Activated CD8-positive, alpha-beta memory T cell treated with anti-CD3 and anti-CD28 coated beads for 4 hours (primary cell): ENCODE data around the gene TRIM37.
A peak's percentile ranks its signal among the peaks of the same experiment; 100 is the strongest.
"Not testable (repeated sequence)": the region's sequence is repeated elsewhere in the genome, so short reads cannot be mapped to it uniquely, and the experiment has no call there.

Experiments
- DNase-seq, 2 donors: peaks; one replicate each; pipeline ENCODE4 v3.0.0-alpha.2; 2020; ENCODE audit warnings: low read depth in 2 of 2

Gene TRIM37, protein sequence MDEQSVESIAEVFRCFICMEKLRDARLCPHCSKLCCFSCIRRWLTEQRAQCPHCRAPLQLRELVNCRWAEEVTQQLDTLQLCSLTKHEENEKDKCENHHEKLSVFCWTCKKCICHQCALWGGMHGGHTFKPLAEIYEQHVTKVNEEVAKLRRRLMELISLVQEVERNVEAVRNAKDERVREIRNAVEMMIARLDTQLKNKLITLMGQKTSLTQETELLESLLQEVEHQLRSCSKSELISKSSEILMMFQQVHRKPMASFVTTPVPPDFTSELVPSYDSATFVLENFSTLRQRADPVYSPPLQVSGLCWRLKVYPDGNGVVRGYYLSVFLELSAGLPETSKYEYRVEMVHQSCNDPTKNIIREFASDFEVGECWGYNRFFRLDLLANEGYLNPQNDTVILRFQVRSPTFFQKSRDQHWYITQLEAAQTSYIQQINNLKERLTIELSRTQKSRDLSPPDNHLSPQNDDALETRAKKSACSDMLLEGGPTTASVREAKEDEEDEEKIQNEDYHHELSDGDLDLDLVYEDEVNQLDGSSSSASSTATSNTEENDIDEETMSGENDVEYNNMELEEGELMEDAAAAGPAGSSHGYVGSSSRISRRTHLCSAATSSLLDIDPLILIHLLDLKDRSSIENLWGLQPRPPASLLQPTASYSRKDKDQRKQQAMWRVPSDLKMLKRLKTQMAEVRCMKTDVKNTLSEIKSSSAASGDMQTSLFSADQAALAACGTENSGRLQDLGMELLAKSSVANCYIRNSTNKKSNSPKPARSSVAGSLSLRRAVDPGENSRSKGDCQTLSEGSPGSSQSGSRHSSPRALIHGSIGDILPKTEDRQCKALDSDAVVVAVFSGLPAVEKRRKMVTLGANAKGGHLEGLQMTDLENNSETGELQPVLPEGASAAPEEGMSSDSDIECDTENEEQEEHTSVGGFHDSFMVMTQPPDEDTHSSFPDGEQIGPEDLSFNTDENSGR

DNA sequence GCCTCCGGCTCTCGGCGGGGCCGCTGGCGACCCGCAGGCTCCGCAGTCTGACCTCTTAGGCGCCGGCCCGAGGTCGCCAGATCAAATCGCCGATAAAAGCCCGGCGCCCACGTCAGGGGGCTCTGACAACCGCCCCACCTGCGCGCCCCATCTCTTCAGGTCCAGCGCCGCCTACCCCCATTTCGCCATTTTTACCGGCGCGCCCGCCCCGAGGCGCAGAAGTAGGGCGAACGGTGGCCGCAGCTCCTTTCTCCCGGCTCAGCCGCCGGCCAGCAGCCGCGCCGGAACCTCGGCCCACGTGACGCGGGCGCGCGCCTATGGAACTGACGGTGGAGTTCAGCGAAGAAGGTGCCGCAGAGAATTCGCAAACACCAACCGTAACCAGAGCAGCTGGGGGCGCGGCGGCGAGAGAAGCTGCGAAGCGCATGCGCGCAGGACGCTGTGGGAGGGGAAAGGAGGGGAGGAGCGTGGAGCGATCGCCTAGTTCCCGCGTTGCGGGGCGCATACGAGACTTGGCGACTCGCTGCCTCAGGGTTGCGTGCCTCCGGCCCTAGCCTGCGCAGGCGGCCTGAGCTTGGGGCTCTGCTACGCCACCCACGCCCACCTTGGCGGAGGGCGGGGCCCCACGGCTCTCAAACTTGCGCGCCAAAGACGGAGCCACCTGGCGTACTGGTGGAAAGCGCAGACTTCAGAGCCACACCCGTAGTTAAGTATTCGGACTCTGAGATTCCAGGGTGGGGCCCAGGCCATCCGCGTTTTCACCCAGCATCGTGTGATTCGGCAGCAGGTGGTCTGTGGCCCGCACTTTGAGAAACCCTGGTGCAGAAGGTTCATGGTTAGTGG is at the start of gene TRIM37:
Gene TRIM37 (minus strand): TSS at position 418 of the 843 bp plus-strand sequence. CDS start 419 bp downstream, outside the sequence.
- peak; percentile 97 to 99 for DNase-seq

DNA sequence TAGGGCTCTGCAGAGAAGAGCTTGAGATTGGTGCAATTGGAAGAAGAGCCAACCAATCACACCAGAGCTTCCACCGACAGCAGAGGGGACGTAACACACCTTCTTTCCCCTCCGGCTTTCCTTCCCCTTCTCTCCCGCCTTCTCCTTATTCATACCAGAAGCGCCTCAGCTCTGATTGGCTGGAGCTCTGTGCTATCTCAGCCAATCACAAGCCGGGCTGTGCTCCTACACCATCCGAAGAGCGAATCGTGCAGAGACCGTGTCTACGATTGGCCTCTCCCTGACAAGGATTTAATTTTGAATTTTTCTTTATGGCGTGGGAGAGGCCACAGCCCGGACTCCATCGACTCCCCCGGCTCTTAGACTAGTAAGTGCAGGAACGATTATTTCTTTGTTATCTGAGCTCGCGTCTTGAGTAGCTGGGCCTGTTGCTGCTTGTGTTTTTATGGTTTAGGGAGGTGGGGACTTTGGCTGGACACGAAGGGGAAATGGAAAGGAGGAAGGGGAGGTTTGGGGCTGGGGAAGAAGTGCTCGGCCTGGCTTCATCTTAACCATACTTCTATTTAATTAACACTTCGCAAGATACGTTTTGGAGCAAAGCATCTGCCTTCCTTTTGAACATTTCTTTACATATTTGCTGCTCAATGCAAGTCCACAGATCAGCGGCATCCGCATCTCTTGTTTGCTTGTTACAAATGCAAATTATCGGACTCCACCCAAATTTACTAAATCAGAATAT is 48.9 kb upstream of the TRIM37 start, which contains the start of gene PRR11:
Gene PRR11 (plus strand): TSS at position 308 of the 739 bp plus-strand sequence. CDS start 14,007 bp downstream, outside the sequence.
- peak; percentile 84 to 90 for DNase-seq

DNA sequence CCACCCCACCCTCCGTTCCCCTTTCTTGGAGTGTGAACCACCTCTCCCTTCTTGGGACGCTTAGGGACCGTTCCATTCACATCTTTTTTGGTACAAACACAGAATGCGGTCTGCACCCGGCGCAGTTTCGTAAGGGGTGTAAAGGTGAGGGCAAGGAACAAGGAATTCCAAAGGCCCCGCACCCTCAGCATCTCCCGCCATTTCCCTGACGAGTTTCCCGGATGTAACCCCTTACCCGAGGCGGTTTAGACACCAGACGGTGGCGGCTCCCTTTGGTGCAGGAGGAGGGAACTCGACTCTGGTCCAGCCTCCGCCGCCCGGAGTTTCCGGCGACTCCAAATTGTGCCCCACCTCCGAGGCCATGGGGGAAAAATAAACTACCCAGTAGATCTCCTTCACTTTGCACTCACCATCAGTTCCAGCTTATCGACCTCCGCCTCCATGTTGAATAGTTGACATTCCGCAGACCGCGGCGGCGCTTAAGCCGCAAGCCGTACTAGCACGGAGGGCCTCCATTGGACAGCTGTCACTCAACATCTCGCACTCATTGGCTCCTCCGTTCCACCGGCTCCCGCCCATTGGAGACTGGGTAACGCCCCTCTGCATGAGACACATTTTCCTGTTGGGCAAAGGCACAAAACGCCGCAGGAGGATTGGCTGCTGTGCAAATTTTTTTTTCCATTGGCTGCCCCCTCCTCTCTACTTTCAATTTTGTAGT is 48.2 kb upstream of the TRIM37 start, which contains the start of gene SKA2:
Gene SKA2 (minus strand): TSS at position 466 of the 718 bp plus-strand sequence. CDS start 23 bp downstream, at position 443.
- peak; percentile 91 to 96 for DNase-seq

DNA sequence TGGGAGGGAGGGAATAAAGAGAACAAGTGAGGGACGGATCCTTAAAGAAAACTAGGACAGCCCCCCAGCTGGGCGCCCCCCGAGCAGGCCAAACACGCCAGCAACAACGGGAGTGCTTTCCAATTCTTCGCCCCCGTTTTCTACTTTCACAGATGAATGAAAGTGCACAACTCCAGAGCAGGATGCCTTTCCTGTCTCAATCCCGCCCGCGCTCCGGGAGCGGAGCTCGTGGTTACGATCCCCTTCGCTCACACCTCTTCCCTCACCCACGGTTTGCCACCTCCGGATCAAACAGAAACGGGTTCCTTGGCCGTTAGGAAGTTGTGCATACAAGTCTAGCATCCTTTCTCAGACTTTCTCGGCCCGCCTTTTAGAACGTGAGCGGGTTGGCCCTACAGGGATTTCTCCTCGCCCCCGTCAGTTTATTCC is 47.6 kb upstream of the TRIM37 start:
- DNase-seq: no peak

DNA sequence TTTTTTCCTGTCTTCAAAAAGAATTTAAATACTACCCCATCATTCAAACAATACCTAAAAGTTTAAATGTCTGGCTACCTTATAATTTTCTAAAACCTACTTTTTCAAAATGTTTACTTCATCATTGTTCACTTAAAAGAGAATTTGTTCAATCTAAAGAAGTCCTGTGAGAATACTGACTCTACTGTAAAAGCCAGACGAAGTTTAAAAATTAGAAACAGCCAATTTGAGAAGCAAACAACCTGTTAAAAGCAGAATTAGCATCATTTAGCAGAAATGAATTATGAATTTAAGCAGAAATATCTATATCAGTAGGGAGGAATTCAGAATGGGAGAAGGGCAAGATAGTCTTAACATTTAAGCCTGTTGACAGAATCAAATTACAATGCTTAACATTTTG is 46.2 kb upstream of the TRIM37 start:
- DNase-seq: no peak

DNA sequence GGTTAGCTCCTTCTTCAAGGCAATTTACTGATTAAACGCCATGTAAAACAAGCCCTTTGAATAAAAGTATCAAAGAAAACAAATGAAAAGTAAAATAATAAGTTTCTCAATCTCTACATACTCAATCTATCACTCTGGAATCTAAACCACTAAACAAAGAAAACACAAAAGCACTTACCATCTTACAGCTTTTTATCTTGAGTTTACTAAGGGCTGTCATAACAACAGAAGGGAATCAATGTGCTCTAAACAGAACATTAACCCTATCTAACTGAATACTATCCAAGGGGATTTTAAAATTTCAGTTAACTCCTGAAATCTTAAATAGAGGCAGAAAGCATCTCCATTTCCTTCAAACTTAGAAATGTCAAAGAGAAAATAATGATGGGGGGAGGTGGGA is 44.9 kb upstream of the TRIM37 start:
- DNase-seq: no peak

DNA sequence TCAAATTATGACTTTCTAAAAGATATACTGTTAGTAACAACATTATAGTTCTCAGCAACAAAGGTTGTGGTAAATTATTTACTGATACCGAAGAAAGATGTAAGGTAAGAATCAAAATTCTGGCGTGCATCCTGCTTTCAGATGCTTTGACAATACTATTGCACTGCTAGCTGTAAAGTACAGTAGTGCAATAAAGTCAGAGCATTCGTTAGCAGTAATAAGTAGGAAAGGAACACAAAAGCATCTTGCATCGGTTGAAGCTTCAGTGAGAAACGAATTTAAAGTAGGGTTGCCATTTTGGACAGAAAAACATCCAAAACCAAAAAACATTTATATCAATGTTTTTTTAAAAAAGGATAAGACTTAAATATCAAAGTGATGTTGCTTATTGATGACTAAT is 44.3 kb upstream of the TRIM37 start:
- no peak for DNase-seq

DNA sequence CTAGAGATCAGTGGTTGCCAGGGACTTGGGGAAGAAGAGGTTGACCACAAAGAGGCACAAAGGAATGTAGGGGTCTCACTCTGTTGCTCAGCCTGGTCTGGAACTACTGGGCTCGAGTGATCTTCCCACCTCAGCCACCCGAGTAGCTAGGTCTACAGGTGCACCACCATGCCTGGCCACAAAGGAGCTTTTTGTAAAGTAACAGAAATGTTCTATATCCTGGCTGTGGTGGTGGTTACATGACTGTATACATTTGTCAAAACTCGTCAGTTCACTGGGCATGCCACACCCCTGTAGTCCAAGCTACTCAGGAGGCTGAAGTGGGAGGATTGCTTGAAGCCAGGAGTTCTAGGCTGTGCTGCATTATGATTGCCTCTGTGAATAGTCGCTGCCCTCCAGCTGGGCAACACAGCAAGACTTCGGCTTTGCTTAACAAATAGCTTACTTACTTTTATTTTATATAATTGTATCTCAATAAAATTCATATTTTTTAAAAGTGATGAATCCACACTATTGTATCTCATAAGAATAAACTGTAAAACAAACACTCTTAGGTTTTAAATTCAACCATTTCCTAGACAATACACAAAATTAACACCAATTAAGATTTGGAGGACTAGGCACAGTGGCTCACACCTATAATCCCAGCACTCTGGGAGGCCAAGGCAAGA is 43.3 kb upstream of the TRIM37 start:
- no peak for DNase-seq

DNA sequence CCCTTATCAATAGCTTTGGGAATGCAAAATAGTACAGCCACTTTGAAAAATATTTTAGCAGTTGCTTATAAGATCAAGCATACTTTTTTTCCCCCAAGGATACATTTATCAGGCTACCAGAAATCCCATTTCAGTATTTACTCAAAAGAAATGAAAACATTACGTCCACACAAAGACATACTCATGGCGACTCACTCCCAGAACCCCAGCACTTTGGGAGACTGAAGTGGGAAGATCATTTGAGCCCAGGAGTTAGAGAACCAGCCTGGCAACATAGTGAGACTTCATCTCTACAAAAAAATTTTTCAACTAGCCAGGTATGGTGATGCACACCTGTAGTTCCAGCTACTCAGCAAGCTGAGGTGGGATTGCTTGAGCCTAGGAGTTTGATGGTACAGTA is 42.4 kb upstream of the TRIM37 start:
- DNase-seq: no peak

DNA sequence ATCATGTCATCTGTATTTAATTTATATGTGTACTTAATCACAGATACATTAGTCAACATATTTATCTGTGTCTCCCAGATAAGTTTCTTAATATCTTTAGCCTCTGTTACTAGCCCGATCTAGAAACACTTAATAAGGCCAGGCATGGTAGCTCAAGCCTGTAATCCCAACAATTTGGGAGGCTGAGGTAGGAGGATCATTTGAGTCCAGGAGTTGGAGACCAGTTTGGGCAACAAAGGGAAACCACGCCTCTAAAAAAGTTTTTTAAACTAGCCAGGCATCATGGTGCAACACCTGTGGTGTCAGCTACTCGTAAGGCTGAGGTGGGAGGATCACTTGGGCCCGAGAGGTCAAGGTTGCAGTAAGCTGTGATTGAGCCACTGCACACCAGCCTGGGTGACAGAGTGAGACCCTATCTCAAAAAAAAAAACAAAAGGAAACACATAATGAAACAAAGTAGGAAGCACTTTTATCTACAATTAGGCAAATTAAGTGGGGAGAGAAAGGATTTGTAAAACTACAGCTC is 39.0 kb upstream of the TRIM37 start:
- no peak for DNase-seq

DNA sequence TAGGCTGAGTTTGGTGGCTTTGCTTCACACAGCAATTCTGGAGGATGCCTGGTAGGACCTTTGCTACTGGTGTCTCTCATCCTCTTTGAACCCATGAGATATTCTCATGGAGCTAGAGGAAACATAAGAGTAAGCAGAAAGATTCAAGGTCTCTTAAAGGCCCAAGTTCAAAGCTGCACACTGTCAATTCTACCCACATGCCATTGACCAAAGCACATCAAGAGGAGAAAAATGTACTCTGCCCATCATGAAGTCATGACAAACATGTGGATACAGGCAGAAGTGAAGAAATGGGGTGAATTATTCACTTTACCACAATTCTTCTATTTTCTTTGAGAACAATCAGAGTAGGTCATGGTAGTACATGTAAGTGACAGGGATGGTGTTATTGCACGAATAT is 35.2 kb upstream of the TRIM37 start:
- DNase-seq: no peak

DNA sequence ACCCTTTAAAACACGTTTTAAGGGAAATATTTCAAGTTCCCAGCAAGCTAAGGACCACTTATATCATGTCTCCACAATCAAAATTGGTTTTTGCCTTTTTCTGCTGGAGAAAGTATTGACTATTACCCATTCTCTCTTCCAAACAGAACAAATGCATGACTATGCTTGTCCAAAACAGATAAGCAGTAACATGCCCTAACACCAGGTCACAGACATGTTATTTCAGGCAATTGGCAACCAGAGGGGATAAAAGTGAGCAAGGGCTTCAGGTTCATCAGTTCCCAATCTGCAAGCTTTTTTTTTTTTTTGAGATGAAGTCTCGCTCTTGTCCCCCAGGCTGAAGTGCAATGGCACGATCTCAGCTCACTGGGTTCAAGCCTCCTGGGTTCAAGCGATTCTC is 33.3 kb upstream of the TRIM37 start:
- DNase-seq: no peak

DNA sequence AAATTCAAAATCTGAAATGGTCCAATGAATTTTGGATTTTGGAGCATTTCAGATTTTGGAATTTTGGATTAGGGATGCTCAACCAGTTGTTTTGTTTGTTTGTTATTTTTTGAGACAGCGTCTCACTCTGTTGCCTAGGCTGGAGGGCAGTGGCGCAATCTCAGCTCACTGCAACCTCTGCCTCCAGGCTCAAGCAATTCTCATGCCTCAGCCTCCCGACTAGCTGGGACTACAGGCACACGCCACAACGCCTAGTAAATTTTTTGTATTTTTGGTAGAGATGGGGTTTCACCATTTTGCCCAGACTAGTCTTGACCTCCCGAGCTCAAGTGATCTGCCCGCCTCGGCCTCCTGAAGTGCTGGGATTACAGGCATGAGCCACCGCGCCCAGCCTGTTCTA is 31.7 kb upstream of the TRIM37 start:
- not testable (repeated sequence) for DNase-seq

DNA sequence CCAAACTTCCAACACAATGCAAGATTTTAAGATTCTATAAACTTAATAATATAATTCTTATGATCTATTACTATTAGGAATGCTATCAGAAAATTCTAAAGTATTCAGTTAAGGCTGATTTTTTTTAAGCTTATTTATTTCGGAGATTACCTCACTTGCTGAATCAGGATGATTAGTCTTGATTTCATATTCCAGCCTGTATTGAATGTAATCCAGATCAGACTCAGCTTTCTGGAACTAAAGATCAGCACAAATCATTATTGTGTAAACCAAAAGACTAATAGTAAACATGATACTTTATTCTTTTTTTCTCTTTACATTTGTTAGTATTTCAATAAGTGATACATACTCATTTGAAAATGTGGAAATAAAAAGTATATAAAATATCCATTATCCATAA is 24.5 kb upstream of the TRIM37 start:
- no peak for DNase-seq

DNA sequence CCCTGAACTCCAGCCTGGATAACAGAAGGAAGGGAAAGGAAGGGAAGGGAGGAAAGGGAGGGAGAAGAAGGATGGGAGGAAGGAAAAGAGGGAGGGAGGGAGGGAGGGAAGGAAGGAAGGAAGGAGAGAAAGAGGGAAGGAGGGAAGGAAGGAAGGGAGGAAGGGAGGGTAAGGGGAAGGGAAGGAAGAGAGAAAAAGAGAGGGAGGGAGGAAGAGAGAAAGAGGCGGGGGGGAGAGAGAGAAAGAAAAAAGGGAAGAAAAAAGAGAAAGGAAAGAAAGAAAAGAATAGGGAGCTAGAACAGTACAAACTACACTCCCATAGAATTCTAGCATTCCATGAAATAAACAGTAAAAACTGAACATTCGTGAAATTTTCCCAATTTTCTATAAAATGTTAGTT is 23.1 kb upstream of the TRIM37 start:
- no peak for DNase-seq

DNA sequence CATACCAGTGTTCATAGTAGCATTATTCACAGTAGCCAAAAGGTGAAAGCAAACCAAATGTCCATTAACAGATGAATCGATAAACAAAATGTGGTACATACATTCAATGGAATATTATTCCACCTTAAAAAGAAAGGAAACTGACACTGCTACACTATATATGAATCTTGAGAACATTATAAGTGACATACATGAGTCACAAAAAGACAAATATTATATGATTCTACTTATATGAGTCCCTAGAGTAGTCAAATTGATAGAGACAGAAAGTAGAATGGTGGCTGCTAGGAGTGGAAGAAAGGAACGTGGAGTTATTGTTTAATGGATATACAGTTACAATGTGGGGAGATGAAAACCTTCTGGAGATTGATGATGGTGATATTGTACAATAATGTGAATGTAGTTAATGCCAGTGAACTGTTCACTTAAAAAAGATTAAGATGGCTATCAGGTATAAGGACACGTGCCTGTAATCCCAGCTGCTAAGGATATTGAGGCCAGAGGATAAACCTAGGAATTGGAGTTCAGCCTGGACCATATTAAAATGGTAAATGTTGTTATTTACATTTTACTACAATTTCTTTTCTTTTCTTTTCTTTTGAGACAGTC is 20.2 kb upstream of the TRIM37 start:
- DNase-seq: no peak

DNA sequence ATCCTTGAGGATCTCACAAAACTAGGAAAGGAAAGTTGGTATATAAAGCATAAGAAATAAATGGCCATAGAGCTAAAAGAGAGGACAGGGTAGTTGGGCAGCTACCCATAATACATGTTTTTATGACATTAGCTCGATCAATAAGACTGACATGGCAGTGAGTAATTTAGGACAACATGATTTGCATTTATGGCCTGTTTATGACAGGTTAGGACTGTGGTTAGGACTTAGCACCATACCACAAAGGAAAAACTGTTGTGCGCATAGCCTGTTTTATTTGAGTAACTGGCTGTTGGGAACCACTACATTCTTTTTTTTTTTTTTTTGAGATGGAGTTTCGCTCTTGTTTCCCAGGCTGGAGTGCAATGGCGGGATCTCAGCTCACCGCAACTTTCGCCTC is 18.0 kb upstream of the TRIM37 start:
- DNase-seq: no peak

DNA sequence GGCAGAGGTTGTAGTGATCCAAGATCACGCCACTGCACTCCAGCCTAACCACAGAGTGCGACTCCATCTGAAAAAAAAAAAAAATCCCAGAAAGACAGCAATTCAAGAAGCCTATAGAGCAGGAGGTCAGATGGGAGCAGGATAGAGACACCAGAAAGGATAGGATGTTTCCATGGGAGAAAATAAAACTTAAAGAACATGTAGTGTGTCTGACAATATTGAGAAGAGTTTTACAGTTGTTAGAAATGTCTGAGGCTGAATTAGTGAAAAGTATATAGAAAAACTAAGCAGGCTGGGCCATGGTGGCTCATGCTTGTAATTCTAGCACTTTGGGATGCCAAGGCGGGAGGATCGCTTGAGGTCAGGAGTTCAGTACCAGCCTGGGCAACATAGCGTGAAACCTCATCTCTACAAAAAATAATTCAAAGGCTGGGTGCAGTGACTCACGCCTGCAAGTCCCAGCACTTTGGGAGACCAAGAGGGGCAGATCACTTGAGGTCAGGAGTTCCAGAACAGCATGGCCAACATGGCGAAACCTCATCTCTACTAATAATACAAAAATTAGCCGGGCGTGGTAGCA is 15.3 kb upstream of the TRIM37 start:
- DNase-seq: no peak
